Hepatic stellate cell (primary cell): ENCODE measurements around the gene DLGAP1.

Experiments used
- DNase-seq: peaks from one replicate; pipeline ENCODE4 v3.0.0; 2011; ENCODE audit warnings: low spot score

Gene DLGAP1

GRCh38 chr18:3898861-3899613, 556.1 kb downstream of the DLGAP1 start:
- no peak for DNase-seq

DNA sequence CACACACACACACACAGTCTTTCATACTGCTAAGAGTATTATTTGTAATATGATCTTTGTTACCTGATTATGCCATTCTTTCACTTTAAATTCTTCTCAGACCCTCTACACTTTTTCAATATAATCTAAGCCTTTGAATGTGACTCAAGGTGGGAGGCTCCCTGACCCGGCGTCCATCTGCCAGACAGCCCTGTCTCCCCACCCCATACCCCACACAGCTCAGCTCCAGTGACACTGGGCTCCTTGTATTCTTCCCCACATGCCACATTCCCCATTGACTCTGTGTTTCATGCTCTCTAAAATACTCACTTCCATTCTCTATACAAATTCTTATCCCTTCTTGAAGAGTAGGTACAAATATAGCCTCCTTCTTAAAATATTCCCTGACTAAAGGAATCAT, 563.0 kb downstream of the DLGAP1 start:
- DNase-seq: no peak

- no peak for DNase-seq
Observed at GRCh38 chr18:3891245-3891644, 563.9 kb downstream of the DLGAP1 start.

GRCh38 chr18:3889803-3890202, 565.3 kb downstream of the DLGAP1 start:
- DNase-seq: no peak

GRCh38 chr18:3889121-3889520, 566.0 kb downstream of the DLGAP1 start:
- DNase-seq: no peak

DNA sequence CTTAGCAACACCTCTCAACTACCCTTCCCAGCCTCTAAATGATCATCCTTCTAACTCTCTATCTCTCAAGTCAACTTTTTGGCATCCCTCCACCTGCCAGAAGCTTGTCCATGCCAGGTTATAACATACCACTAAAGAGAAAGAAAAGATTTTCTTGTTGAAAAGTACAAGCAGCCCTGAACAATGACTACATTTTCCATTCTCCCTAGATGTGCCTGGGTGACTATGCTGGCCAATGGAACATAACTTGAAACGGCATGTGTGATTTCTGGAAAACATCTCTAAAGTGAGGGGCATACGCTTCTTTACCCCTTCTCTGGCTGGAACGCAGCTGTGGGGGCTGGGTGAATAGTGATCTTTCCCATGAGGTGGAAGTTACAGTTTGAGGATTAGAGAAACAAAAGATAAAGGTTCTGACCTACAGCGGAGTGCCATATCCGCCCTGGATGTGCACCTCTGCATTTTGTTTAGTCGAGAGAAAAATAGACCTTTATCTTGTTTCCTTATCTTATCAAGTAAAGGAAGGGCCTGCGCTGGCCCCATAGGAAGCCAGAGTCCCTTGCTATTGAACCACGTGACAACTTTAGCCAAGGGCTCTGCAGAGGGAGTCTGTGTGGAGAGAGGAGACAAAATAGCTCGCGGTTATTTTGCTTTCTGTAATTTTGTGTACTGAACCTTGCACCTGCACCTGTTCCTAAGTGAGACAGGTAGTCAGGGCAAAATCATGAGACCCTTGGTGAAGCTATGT, 568.4 kb downstream of the DLGAP1 start:
- DNase-seq: no peak

DNA sequence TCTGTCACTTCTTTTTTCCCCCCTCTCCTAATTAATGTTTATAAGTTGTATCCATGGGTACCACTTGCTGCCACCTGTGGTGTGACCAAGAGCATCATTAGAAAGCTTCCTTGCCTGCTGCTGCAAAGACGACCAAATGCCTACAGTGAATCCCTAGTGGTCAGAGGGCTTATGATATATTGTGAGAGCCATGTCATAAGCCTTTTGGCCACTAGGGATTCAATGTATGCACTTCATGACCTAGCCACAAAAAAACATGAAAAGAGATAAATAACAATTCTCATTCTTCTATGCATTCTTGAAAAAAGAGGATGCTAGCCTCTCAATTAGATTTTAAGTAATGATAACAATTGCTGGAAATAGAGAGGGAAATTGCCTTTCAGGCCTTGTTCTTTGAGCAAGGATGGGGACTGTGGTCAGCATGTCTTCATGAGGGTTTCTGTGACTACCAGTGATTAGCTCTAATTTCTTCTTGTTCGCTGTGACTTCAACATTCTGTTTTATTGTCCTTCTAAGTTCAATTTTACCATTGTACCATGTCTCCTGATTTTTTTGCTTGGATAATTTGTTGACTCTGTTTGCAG, 569.8 kb downstream of the DLGAP1 start:
- DNase-seq: no peak

DNA sequence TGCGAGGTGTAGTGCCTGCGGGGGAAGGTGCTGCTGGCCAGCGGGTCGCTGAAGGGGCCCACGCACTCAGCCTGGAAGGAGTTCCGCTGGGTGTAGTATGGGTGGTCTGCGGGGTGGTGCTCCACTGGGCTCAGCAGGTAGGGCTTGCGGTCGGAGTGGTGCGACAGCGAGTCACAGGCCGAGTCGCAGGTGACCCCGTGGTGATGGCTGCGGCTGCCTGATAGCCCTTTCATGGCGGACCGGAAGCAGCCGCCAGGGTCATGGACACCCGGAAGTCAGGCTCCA, 575.3 kb downstream of the DLGAP1 start:
- no peak for DNase-seq

DNA sequence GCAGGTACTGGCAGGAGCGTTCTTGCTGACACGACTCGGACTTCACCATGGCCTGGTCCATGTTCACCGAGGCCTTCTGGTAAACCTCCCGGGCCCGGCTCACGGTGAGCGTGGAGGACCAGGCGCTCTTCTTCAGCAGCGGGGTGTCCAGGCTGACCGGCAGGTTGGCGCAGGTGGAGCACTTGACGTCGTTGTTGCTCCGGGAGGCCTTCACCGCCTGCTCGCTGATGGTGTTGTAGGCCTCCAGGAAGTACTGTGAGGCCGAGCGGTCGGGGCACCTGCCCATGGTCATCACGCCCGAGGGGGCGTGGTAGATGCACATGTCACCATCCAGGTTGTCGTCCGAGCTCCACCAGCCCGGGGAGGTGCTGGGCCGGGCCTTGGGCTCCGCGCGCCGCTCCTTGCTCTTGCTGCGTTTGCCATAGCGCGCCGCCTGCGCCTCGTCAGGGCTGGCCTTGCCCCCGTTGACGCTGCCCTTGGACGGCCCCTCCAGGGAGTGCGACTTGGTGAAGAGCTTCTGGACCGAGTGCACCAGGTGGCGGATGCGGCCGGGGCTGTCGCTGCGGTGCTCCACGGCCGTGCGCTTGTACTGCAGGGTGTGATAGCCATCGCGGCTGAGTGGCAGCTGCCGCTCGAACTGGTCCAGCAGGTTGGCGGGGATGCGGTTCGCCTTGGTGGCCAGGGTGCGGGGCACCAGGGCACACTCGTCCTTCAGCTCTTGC, 575.8 kb downstream of the DLGAP1 start:
- no peak for DNase-seq

DNA sequence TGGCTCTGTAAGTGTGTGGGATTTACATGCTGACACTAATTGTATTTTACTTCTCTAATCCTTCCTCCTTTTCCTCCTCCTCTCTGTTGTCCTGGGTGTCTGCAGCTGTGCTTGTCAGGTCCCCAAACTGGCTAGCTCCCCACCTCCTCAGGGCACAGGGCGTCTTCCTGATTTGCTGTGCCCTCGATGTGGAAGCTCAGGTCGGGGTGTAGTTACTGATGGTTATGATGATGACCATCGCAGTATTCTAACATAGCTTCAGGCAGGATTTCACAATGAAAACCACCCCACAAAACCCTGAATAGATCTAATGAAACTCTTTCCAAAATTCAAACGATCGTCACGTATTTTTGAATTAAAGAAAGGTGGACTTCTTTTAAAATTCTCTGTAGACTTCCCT, 576.7 kb downstream of the DLGAP1 start:
- DNase-seq: no peak

- DNase-seq: no peak
Observed at GRCh38 chr18:3877678-3878077, 577.4 kb downstream of the DLGAP1 start.

DNA sequence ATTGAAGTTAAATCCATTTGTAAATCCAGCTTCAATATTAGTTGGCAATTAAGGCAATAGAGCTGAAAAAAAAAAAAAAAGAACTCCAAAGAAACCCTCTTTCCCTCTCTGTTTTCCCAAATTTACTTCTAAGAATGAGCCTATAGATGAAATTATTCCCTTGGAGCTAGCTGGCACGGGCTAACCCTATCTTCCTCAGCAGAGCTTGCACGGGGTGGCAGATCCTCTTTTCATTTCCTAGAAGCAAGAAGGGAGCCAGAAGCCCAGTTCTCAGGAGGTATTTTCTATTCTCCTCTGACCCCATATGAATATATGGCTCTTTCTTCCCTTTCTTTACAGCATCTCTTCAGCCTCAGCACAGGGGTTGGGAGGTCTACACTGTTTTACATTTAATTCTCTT, 579.1 kb downstream of the DLGAP1 start:
- DNase-seq: no peak

- DNase-seq: no peak
Observed at GRCh38 chr18:3875376-3875775, 579.7 kb downstream of the DLGAP1 start.

- DNase-seq: no peak
Observed at GRCh38 chr18:3874581-3874980, 580.5 kb downstream of the DLGAP1 start.

DNA sequence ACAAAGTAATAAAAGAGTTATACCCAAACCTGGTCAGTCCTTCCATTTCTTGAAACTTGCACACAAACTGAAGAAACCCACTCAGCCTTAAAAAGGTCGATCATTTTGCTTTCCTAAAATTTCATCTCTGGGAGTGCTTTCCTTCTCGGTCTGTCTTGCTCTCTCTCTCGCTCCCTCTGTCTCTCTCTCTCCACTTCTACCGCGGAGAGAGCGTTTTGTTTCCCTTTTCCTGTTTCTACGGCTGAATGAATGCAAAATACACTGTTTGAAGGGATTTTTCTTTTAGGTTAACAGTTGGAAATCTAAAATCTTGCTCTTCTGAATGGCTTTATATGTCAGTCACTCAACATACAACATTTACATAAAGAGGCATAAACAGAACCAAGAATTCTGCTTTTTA, 581.0 kb downstream of the DLGAP1 start:
- DNase-seq: no peak

- no peak for DNase-seq
Observed at GRCh38 chr18:3873698-3874097, 581.4 kb downstream of the DLGAP1 start.

DNA sequence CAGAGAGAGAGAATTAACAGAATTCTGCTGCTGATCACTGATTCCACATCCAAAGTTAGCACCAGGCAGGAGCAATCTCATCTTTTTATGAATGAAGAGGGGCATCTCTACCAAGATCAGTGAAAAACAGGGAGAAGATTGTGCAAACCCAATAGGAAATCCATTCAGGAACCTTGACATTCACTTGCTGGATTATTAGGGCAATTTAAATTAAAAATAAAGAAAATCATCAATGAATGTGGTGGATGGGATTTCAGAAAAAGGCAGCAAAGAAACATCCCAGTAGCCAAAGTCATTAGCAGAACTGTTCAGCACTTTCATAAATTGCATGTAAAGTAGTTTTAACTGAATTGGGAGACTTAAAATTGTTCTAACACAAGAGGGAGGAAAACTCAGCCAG, 581.9 kb downstream of the DLGAP1 start:
- DNase-seq: no peak

- DNase-seq: no peak
Observed at GRCh38 chr18:3872641-3873040, 582.5 kb downstream of the DLGAP1 start.

DNA sequence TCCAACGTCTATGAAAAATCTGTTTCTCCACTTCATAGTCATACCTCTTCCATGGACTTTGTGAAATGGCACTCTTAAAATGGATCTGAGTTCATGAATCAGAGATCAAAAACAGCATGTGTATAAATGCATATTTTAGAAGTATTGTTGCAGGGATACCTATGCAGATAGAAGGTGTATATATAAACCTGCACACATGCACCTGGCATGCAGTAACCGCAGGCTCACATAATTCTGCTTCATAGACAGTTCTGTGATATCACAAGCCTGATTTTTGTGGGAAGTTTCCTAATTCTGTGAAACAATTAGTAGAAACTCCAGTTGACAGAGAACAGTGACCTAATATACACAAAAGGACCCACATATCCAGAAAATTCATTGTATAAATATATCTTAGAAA, 583.4 kb downstream of the DLGAP1 start:
- no peak for DNase-seq

- no peak for DNase-seq
Observed at GRCh38 chr18:3870914-3871313, 584.2 kb downstream of the DLGAP1 start.

GRCh38 chr18:3869848-3870247, 585.3 kb downstream of the DLGAP1 start:
- DNase-seq: peak; percentile 6

DNA sequence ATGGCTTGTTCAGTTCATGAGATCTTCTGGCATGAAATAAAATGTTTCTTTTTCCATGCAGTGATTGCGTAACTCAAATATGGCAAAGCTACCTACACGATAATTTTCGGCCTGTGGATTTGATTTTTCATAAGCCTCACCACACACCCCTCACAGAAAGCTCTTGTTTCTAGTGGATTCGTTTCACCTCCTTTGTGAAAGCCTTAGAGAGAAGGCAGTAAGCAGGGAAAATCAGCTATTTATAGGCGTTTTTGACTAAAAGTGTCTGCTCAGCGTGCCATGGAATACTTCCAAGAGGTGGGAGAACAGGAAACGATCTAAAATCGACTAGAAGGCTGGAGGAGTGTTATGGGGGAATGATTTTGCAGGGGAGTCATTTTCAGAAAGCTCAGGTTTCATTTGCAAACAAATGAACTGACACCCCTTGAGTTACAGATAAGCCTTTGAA, 587.2 kb downstream of the DLGAP1 start:
- DNase-seq: no peak

DNA sequence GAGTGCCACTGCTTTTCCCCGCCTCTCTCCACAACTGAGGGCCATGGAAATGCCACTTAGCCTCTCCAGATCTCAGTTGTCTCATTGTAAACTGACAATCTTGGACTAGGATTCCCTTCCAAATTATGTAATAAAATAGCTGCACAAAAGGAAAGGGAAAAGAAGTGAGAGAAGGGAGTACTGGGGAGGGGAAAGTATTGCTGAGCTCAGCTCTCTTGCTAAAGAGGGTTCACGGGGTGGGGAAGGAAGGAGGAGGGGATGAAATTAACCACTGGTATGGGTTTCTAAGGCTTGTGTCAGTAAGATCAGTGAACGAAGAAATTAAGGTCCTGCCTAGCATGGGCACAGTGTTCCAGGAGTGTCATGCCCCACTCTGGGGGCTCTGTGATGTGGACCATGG, 587.9 kb downstream of the DLGAP1 start:
- no peak for DNase-seq
